ENCODE data around the gene LDLRAD4.

Gene LDLRAD4

GRCh38 chr18:13390711-13391110 is 172.2 kb downstream of the LDLRAD4 start:
- H3K27me3 Mint-ChIP-seq = no peaks in the 10 kb centered on the region
- H3K4me1 Mint-ChIP-seq = no peaks in the 10 kb centered on the region
- no peak for DNase-seq
- no peaks in the 10 kb centered on the region for H3K36me3 Mint-ChIP-seq
- CTCF ChIA-PET = interaction anchor here (0.6 to 1.4 kb wide), 3 partner anchors 36 to 277 kb away, joined by 3 to 4 read pairs (median 3); no protein-coding TSS in a partner anchor
- no peaks in the 10 kb centered on the region for H3K9me3 Mint-ChIP-seq
- no peak overlapping the region for H3K4me3 Mint-ChIP-seq
- no peak overlapping the region for H3K27ac Mint-ChIP-seq

GRCh38 chr18:13392029-13392750 is 173.6 kb downstream of the LDLRAD4 start:
- H3K36me3 Mint-ChIP-seq = no peaks in the 10 kb centered on the region
- no peak for DNase-seq
- H3K9me3 Mint-ChIP-seq = no peaks in the 10 kb centered on the region
- H3K27me3 Mint-ChIP-seq = no peaks in the 10 kb centered on the region
- H3K27ac Mint-ChIP-seq = no peak overlapping the region
- no peaks in the 10 kb centered on the region for H3K4me1 Mint-ChIP-seq
- CTCF ChIA-PET = no interaction called here
- no peak overlapping the region for H3K4me3 Mint-ChIP-seq

- Mint-ChIP-seq H3K9me3 (no peaks in the 10 kb centered on the region), H3K27me3 (no peaks in the 10 kb centered on the region), H3K36me3 (no peaks in the 10 kb centered on the region), H3K27ac (no peak overlapping the region), H3K4me1 (no peaks in the 10 kb centered on the region), H3K4me3 (no peak overlapping the region)
- CTCF ChIA-PET = no interaction called here
- no peak for DNase-seq
Observed at GRCh38 chr18:13392899-13393298, 174.3 kb downstream of the LDLRAD4 start.

- no peak overlapping the region for H3K4me3 Mint-ChIP-seq
- CTCF ChIA-PET = no interaction called here
- H3K36me3 Mint-ChIP-seq = no peaks in the 10 kb centered on the region
- no peaks in the 10 kb centered on the region for H3K9me3 Mint-ChIP-seq
- no peaks in the 10 kb centered on the region for H3K27me3 Mint-ChIP-seq
- DNase-seq = no peak
- no peaks in the 10 kb centered on the region for H3K4me1 Mint-ChIP-seq
- H3K27ac Mint-ChIP-seq = no peak overlapping the region
Observed at GRCh38 chr18:13393338-13393737, 174.8 kb downstream of the LDLRAD4 start.

GRCh38 chr18:13394801-13395200 is 176.2 kb downstream of the LDLRAD4 start:
- Mint-ChIP-seq H3K4me1 (no peaks in the 10 kb centered on the region), H3K27me3 (no peaks in the 10 kb centered on the region), H3K9me3 (no peaks in the 10 kb centered on the region), H3K4me3 (no peak overlapping the region), H3K27ac (no peak overlapping the region), H3K36me3 (no peaks in the 10 kb centered on the region)
- CTCF ChIA-PET = interaction anchor here (1.9 kb wide), 1 partner anchor 178 kb away, joined by 7 read pairs; no protein-coding TSS in a partner anchor
- no peak for DNase-seq

- CTCF ChIA-PET = interaction anchor here (1.9 kb wide), 1 partner anchor 179 kb away, joined by 7 read pairs; no protein-coding TSS in a partner anchor
- Mint-ChIP-seq H3K4me1 (peaks cover 2% of the 10 kb centered on the region), H3K27ac (no peak overlapping the region), H3K27me3 (no peaks in the 10 kb centered on the region), H3K36me3 (no peaks in the 10 kb centered on the region), H3K4me3 (no peak overlapping the region), H3K9me3 (no peaks in the 10 kb centered on the region)
- DNase-seq = no peak
Observed at GRCh38 chr18:13395577-13395976, 177.0 kb downstream of the LDLRAD4 start.

GRCh38 chr18:13397504-13398163 is 179.1 kb downstream of the LDLRAD4 start:
- Mint-ChIP-seq H3K9me3 (no peaks in the 10 kb centered on the region), H3K27me3 (no peaks in the 10 kb centered on the region), H3K4me3 (no peak overlapping the region), H3K36me3 (no peaks in the 10 kb centered on the region), H3K27ac (no peak overlapping the region), H3K4me1 (peaks cover 12% of the 10 kb centered on the region)
- no peak for DNase-seq
- CTCF ChIA-PET = no interaction called here

- Mint-ChIP-seq H3K4me1 (peaks cover 12% of the 10 kb centered on the region), H3K27ac (no peak overlapping the region), H3K4me3 (no peak overlapping the region), H3K36me3 (no peaks in the 10 kb centered on the region), H3K27me3 (no peaks in the 10 kb centered on the region), H3K9me3 (no peaks in the 10 kb centered on the region)
- DNase-seq = no peak
- CTCF ChIA-PET = no interaction called here
Observed at GRCh38 chr18:13398631-13399030, 180.1 kb downstream of the LDLRAD4 start.

GRCh38 chr18:13399511-13399910 is 181.0 kb downstream of the LDLRAD4 start:
- CTCF ChIA-PET = no interaction called here
- no peak overlapping the region for H3K27ac Mint-ChIP-seq
- H3K4me1 Mint-ChIP-seq = peaks cover 12% of the 10 kb centered on the region
- H3K36me3 Mint-ChIP-seq = no peaks in the 10 kb centered on the region
- H3K9me3 Mint-ChIP-seq = no peaks in the 10 kb centered on the region
- DNase-seq = no peak
- H3K4me3 Mint-ChIP-seq = no peak overlapping the region
- H3K27me3 Mint-ChIP-seq = no peaks in the 10 kb centered on the region

- H3K4me1 Mint-ChIP-seq = peaks cover 12% of the 10 kb centered on the region
- no peak overlapping the region for H3K27ac Mint-ChIP-seq
- no peaks in the 10 kb centered on the region for H3K36me3 Mint-ChIP-seq
- CTCF ChIA-PET = no interaction called here
- H3K4me3 Mint-ChIP-seq = no peak overlapping the region
- H3K9me3 Mint-ChIP-seq = no peaks in the 10 kb centered on the region
- no peaks in the 10 kb centered on the region for H3K27me3 Mint-ChIP-seq
- no peak for DNase-seq
Observed at GRCh38 chr18:13400636-13401315, 182.2 kb downstream of the LDLRAD4 start.

- Mint-ChIP-seq H3K9me3 (no peaks in the 10 kb centered on the region), H3K4me3 (no peak overlapping the region), H3K27me3 (no peaks in the 10 kb centered on the region), H3K36me3 (no peaks in the 10 kb centered on the region), H3K27ac (no peak overlapping the region), H3K4me1 (peaks cover 12% of the 10 kb centered on the region)
- no peak for DNase-seq
- CTCF ChIA-PET = no interaction called here
Observed at GRCh38 chr18:13401404-13401803, 182.8 kb downstream of the LDLRAD4 start.

- CTCF ChIA-PET = no interaction called here
- no peaks in the 10 kb centered on the region for H3K36me3 Mint-ChIP-seq
- no peak for DNase-seq
- no peak overlapping the region for H3K27ac Mint-ChIP-seq
- peaks cover 12% of the 10 kb centered on the region for H3K4me1 Mint-ChIP-seq
- H3K27me3 Mint-ChIP-seq = no peaks in the 10 kb centered on the region
- H3K4me3 Mint-ChIP-seq = no peak overlapping the region
- no peaks in the 10 kb centered on the region for H3K9me3 Mint-ChIP-seq
Observed at GRCh38 chr18:13401826-13402225, 183.3 kb downstream of the LDLRAD4 start.

- CTCF ChIA-PET = no interaction called here
- DNase-seq = no peak
- Mint-ChIP-seq H3K27me3 (no peaks in the 10 kb centered on the region), H3K36me3 (no peaks in the 10 kb centered on the region), H3K9me3 (no peaks in the 10 kb centered on the region), H3K4me1 (peaks cover 12% of the 10 kb centered on the region), H3K4me3 (no peak overlapping the region), H3K27ac (no peak overlapping the region)
Observed at GRCh38 chr18:13403786-13404549, 185.4 kb downstream of the LDLRAD4 start.

- Mint-ChIP-seq H3K4me3 (no peak overlapping the region), H3K36me3 (no peaks in the 10 kb centered on the region), H3K4me1 (peaks cover 10% of the 10 kb centered on the region), H3K9me3 (no peaks in the 10 kb centered on the region), H3K27ac (no peak overlapping the region), H3K27me3 (no peaks in the 10 kb centered on the region)
- CTCF ChIA-PET = no interaction called here
- no peak for DNase-seq
Observed at GRCh38 chr18:13405305-13406038, 186.9 kb downstream of the LDLRAD4 start.

All from activated naive CD4-positive, alpha-beta T cell treated with anti-CD3 and anti-CD28 coated beads, Interleukin-2, amount 10 ng/mL, durations not matched to agents 7 days and 5 days (primary cell).